GF-D8 (cell line): ENCODE results near the gene SMAD6.
A peak's percentile ranks its signal among the peaks of the same experiment; 100 is the strongest.
"Not testable (repeated sequence)": the region's sequence is repeated elsewhere in the genome, so short reads cannot be mapped to it uniquely, and the experiment has no call there.

Experiments used
- DNase-seq: peaks from one replicate; lab custom pipeline; 2025; lab: John Stamatoyannopoulos, UW

The SMAD6 gene

DNA sequence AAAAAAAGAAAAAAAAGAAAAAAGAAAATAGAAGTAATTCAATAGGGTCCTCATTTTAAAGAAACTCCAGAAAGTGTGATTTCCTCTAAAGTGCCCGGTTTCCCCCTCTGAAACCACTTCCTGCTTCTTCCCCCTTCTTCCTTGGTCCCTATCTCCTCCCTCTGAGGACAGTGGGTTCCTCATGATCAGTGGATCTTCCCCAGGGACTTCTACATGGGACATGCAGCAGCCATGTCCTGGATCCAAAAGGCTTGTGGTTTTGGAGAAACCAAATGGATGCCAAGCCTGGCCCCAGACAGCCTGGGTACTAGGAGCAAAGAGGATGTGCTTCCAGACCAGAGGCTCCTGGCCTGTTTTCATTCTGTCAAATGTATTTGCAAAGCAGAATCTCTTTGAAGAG, 26.6 kb upstream of the SMAD6 start:
- DNase-seq, result no peak

- no peak for DNase-seq
Observed at GRCh38 chr15:66677336-66677735, 24.7 kb upstream of the SMAD6 start.

GRCh38 chr15:66679061-66679656, 22.9 kb upstream of the SMAD6 start:
- DNase-seq, result no peak

GRCh38 chr15:66679657-66680108, 22.4 kb upstream of the SMAD6 start:
- DNase-seq, result no peak

DNA sequence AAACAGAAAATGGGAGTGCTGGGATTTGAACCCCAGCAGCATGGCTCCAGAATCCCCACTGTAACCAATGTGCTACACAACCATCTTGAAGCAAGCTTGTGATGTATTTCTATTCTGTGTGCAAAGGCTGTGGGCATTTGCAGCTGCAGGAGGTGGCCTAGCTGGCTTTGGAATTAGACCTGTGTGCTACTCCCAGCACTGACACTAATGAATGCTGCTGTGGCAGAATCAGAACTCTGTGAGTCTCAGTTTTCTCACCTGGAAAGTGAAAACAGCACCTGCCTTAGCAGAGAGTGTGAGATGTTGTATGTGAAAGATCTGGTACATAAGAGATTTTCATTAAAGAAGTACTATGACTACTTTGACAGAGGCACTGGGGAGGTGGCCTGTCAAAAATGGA, 21.5 kb upstream of the SMAD6 start:
- DNase-seq, result no peak

DNA sequence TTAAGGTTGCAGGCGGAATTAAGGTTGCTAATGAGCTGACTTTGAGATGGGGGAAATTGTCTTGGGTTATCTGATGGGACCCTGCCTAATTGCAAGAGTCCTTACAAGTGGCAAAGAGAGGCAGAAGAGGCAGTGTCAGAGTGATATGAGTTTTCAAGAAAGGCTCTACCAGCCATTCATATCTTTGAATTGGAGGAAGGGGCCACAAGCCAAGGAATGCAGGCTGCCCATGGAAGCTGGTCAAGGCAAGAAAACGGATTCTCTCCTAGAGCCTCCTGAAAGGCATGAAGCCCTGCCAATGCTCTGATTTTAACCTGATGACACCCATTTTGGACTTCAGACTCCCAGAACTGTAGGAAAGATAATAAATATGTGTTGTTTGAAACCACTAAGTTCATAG, 20.6 kb upstream of the SMAD6 start:
- no peak for DNase-seq

DNA sequence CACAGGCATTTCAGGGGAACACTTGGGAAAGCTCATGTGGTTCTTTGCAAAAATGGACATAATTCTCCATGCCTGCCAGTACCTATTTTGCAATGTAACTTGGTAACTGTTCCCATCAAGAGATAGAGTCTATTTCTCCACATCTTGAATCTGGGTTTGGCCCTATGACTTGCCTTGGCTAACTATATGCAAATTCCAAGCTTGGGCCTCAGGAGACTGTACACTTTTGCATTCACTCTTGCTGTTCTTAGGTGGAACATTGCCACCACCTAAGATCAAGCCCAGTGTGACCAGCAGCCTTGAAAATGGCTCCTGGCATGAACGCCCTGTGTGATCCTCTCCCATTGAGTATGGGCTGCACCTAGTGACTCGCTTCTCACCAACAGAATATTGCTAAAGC, 19.8 kb upstream of the SMAD6 start:
- no peak for DNase-seq

GRCh38 chr15:66682865-66683264, 19.2 kb upstream of the SMAD6 start:
- no peak for DNase-seq

- no peak for DNase-seq
Observed at GRCh38 chr15:66684136-66684681, 17.8 kb upstream of the SMAD6 start.

- no peak for DNase-seq
Observed at GRCh38 chr15:66685638-66686150, 16.3 kb upstream of the SMAD6 start.

DNA sequence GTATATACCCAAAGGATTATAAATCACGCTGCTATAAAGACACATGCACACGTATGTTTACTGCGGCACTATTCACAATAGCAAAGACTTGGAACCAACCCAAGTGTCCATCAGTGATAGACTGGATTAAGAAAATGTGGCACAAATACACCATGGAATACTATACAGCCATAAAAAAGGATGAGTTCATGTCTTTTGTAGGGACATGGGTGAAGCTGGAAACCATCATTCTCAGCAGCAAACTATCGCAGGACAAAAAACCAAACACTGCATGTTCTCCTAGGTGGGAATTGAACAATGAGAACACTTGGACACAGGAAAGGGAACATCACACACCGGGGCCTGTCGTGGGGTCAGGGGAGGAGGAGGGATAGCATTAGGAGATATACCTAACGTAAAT, 11.1 kb upstream of the SMAD6 start:
- not testable (repeated sequence) for DNase-seq

GRCh38 chr15:66691727-66692126, 10.3 kb upstream of the SMAD6 start:
- DNase-seq, result no peak

DNA sequence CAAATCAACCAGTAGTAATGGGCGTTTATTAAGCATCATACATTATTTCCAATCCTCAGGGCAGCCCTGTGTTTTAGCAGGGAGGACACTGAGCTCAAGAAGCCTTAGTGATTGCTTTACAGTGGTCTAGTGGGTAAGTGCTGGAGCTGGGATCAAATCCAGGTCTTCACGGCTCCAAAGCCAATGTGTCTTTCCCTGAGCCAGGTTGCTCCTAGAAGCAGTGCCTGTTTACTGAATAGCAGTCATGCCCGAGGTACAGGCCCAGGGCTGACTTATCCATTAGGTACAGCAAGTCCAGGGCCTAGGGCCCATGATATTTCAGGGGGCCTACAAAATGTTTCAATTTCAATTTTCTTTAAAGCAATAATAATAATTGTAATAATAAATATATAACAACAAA, 9.6 kb upstream of the SMAD6 start:
- no peak for DNase-seq

DNA sequence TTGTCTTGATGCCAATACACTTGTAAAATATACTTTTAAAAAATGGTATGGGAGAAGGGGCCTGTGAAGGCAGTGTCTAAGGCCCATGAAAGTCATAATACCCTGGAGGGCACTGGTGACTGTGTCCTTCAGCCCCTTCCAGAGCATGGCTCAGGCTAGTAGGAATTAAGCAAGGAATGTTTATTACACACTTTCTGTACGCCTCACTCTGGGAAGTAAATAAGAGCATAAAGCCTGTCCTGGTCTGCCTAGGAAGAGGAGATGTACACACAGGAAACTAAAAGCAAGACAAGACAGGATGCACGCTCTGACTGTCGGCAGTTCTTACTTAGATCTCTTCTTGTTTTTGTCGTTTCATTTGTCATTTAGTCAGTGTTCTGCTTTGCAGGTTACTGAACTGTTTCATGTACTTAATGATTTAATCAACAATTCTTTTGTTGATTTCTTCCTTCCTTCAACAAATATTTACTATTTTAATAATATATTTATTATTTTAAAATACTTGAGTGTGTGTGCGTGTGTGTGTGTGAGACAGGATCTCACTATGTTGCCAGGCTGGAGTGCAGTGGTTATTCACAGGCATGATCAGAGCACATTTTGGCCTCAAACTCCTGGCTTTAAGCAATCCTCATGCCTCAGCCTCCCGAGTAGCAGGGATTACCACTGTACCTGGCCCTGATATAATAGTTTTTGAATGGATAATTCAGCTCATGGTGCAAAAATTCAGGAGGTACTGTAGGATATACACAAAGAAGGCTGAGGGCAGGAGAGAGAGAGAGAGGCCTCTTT, 9.0 kb upstream of the SMAD6 start:
- DNase-seq, result no peak

GRCh38 chr15:66696770-66697169, 5.3 kb upstream of the SMAD6 start:
- no peak for DNase-seq

- no peak for DNase-seq
Observed at GRCh38 chr15:66698318-66698961, 3.6 kb upstream of the SMAD6 start.

DNA sequence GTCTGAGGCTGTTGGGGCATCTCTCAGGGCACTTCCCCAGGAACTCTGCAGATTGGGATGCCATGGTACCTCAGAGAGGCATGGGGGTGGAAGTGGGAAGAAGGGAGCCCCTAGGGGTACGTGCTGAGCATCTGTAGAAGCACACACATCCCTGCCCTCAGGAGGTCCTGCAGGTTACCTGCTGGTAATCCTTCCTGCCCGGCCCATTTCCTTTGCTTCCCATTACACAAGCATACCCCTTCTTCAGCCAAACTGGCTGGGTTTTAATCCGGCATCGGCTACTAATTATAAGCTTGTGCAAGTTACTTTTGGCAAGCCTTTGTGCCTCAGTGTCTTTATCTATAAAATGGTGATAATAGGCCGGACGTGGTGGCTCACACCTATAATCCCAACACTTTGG, 3.1 kb upstream of the SMAD6 start:
- DNase-seq, result no peak

- DNase-seq, result no peak
Observed at GRCh38 chr15:66700412-66700801, 1.6 kb upstream of the SMAD6 start.

DNA sequence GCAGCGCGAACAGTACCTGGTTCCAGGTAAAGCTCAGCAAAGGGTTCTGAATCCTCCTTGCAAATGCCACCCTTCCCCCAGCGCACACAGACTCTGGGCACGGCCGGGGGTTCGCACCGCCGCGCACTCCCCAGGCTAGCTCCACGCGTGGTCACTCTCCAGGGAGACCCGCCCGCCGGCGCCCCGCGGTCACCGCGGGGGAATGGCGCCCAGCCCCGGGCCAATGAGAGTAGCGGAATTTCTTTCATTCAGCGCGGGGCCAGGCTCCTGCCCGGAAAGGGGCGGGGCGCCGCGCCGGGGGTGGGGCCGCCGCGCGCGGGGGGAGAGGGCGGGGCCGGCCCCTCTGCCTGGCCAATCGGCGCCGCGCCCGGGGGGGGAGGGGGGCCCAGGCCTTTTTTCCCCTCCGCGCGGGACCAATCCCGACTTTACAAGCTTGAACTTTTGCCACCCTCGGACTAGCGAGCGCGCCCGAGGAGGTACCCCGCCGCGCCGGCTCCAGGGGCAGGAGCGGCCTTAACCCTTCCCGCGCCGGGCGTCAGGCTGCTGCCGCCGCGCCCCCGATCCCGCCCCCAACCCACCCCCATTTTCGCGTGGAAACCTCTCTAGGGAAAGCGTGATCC, 1.1 kb upstream of the SMAD6 start:
- peak; percentile 64 for DNase-seq

- no peak for DNase-seq
Observed at GRCh38 chr15:66701422-66702034, 508 bp upstream of the SMAD6 start.

GRCh38 chr15:66702787-66703539, 927 bp downstream of the SMAD6 start:
- no peak for DNase-seq
